Kidney tubule cell (primary cell): Measurements from ENCODE around the gene UBE3A.

Experiments used
- DNase-seq: peaks from one replicate; pipeline ENCODE4 v3.0.0-alpha.2; 2018; ENCODE audit warnings: low spot score

The UBE3A gene

DNA sequence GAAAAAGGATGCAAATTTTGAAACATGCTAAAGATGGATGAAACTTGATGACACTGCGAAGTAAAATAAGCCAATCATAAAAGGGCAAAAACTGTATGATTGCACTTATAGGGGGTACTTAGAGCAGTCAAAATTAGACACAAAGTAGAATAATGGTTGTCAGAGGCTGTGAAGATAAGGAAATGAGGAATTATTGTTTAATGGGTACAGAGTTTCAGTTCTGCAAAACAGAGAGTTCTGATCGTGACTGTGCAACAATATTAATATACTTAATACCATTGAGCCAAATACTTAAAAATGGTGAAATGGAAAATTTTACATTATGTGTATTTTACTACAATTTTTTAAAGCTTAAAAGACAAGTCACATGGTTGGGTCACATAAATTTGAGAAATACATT, 35.1 kb downstream of the UBE3A start:
- no peak for DNase-seq

- DNase-seq, result no peak
Observed at GRCh38 chr15:25402342-25402741, 36.5 kb downstream of the UBE3A start.

DNA sequence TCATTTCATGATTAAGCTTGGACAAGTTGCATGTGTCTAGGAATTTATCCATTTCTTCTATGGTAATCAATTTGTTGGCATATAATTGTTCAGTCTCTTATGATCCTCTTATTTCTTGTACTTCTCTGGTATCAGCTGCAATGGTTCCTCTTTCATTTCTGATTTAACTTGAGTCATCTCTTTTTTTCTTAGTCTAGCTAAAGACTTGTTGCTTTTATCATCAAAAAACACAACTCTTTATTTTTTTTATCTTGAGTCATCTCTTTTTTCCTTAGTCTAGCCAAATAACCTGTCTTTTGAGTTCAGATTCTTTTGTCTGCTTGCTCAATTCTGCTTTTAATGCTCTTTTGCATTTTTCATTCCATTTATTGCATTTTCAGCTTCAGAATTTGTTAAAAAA, 37.3 kb downstream of the UBE3A start:
- DNase-seq, result no peak

GRCh38 chr15:25397100-25397499, 41.7 kb downstream of the UBE3A start:
- no peak for DNase-seq

DNA sequence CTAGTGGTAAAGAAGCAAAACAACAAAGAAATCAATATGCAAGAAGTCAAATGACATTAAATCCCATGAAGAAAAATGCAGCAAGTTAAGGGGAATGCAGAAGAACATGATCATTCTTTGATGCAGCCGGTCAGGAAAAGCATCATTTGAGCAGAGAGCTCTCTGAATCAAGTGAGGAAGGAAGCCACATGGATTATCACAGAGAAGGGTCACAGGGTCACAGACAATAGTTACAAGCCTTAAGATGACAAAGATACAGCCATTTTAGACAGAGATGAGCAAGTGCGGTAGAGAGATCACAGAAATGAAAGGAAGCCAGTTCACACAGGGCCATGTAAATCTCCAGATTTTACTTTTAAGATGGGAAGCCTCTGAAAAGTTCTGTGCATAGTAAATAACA, 43.9 kb downstream of the UBE3A start:
- DNase-seq, result no peak

DNA sequence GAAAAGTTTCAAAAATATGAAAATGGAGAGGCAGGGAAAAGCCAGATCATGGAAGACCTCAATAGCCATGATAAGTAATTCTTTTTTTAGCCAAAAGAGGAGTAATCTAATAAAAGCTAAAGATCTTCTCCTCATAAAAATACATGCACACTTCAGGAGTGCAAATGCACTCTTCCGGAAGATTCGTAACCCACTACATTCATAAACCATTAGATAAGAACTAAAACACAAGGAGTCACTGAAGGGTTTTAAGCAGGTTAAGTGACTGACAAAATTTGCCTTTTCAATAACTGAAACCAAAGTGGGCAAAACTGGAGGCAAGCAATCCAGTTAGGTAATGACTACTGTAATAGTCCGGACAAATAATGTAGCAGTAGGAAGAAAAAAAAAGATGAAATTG, 46.0 kb downstream of the UBE3A start:
- peak; percentile 47 for DNase-seq

DNA sequence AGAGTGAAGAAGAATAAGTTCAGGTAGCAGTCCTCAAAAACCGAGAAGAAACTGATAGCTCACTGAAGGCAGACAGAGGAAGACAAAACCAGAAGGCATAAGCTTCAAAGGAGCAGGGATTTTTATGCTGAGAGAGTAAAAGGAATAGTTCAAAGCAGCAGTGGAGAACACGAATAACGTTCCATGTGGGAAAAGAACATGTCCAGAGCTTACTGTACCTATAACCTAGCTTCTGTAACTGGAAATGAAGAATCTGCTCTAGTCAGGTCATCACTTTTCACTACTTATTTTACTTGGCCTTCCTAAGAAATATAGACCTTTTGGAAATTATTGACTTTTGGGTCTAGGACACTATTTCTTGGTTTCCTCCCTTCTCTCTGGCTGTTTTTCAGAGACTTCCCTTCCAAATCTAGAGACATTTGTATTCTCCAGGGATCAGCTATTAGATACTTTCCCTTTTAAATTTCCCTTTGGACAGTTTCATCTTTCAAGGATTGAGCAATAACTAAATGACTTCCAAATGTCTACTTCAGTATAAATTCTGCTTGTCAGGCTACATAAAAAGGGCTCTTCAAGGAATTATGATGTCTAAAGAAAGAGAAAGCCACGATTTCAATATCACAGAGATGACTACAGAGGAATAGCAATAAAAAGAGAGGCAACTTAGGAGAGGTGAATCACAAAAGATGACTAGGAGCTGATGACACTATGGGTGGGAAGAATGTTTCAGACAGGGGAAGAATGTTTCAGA, 46.7 kb downstream of the UBE3A start:
- peak; percentile 83 for DNase-seq

- DNase-seq, result no peak
Observed at GRCh38 chr15:25385986-25386385, 52.8 kb downstream of the UBE3A start.

DNA sequence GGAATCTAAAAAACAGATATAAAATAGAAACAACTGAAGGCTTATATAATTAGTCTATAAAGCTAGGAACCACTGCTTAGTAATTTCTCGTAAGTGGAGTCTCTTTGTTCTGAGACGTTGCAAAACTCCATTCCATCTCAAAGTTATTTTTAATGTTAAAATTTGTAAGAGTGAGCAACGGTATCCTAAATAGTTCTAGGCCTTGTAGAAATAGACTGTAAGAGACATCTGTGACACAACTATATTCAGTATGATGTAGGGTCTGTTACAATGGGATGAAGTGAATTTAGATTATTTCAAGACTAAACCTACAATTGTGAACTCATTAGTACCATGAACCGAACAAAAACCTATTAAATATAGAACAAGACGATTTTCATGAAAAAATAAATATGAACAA, 57.2 kb downstream of the UBE3A start:
- DNase-seq, result no peak

GRCh38 chr15:25378501-25378901, 60.3 kb downstream of the UBE3A start:
- no peak for DNase-seq

- no peak for DNase-seq
Observed at GRCh38 chr15:25375557-25375956, 63.3 kb downstream of the UBE3A start.

DNA sequence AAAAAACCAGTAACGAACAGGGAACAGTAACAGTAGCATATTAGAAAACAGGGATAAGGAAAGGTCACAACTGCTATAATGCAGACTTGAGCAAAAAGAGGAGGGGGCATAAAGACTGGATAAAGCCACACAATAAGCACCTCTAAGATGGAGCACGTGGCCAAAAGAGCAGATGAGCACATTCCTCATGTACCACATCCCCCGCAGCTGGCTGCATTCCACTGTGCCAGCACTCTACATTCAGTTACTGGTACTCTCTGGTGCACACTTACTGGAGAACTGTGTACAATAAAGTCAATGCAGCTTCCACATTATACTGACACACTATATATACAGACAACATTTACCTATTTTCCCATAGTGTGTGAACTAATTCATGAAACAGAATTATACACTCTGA, 64.7 kb downstream of the UBE3A start:
- peak; percentile 8 for DNase-seq

DNA sequence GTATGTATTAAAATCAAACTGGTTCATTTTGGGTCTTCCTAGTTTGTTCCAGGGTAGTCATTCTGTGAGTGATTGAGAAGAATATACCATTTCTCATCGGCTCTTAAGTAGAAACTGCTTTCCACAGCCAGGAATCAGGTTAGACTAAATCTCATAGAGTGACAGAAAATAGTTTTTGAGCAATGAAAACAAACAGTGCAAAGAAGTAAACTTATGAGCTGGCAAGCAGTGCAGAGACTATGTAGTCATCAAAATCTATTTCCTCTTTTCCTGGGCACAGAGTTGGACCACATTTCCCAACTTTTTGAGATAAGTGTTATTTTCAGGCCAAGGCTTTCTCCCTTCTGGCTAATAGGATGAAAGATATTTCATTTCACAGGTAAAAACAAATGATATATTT, 66.5 kb downstream of the UBE3A start:
- peak; percentile 8 for DNase-seq

- DNase-seq, result peak; percentile 72
Observed at GRCh38 chr15:25368850-25369249, 70.0 kb downstream of the UBE3A start.

DNA sequence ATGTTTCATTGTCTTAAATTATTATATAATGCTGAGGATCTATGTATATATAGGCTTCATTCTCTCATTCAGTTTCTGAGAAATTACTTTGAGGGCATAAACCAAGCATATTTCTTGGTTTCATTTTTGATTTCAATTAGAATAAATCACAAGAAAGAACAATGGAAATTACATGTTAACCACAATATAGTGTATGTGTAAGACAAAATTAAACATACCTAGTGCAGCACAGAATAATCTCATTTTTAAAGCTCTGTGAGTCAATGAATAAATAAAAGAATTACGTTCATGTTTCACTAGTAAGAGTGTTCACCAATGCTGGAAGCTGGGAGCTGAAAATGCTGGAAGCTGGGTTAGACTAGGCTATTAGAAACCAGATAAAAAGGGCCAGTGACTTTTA, 72.8 kb downstream of the UBE3A start:
- no peak for DNase-seq

DNA sequence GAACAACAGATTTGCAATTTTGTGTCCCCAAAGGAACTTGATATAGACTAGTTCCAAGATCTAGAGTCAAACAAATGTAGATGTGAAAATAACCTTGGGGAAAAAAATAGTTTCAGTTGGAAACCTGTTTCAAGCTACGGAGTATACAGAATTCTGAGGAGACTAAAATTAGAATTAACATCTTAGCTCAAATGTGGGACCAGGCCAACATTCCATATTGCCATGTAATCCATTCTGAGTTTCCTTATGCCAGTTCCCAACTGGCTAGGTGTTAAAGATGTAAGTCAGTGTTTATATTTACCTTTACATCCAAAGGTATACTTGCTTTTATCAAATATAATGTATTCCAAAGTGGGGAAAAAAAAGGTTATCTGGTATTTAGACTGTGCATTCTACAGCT, 76.3 kb downstream of the UBE3A start:
- no peak for DNase-seq

GRCh38 chr15:25347707-25348106, 91.1 kb downstream of the UBE3A start:
- no peak for DNase-seq

DNA sequence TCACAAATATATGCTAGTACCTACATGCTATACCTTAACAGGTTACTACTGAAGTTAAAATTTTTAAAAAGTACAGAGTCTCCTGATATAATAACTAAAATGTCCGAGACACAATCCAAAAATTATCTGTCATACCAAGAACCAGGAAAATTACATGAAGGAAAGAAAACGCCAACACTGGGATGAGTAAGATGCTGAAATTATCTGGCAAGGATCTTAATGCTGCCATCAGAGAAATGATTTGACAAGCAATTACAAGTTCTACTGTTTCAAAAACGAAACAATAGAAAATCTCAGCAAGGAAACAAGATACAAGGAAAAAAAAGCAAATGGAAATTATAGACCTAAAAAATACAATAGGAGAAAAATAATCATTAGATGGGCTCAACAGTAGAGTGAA, 92.5 kb downstream of the UBE3A start:
- DNase-seq, result no peak

DNA sequence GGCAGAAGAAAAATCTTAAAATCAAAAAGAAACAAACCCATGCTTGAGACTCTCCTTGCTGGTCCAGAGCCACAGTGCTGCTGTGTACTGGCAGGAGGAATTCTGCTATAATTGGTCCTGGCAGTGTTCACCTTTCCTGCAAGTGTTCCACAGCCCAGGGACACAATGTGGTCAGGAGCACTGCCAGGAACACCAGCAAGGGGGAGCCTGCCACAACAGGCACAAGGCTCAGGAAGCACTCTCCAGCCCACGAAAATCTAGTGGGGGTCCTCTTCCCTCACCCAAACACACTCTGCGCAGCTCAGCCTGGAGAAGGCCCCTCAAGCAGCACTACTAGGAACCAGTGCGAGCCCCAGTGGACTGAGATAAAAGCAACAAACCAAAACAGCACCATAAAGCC, 92.9 kb downstream of the UBE3A start:
- DNase-seq, result peak; percentile 17

GRCh38 chr15:25342629-25343028, 96.2 kb downstream of the UBE3A start:
- DNase-seq, result no peak

GRCh38 chr15:25339431-25339830, 99.4 kb downstream of the UBE3A start:
- DNase-seq, result no peak

DNA sequence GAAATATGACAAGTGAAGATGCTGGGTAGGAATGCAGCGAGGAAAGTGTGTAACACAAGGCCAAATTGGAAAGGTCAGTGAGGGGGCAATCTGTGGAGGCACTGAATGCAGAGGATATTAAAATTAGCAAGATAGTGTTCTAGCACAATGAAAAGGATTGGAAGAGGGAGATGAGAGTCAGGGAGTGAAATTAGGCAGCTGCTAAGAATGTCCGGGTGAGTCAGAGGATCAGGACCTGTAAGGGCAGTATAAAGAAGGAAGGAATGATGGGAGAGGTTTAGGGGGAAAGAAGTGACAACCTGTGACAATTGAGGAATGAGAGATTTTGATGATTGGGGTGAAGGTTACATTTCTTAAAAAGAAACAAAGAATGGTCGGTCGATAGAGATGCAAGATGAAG, 103.5 kb downstream of the UBE3A start:
- peak; percentile 19 for DNase-seq

DNA sequence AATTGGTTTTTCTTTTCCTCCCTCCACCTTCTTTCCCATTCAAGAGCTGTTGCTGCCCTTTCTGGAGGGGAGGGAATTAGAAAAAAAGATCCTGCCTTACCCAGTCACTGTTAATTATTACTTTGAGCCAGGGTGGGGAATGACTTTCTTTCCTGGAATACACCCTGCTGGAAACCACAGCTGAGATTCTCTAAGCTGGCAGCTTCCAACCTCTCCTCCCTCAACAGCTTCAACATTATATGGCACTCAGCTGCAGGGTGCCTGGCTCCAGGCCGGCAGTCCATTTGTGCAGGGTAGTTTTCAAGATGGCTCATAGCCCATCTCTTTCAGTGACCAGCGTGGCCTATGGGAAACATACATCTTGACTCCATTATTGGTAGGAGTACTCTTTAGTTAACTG, 105.8 kb downstream of the UBE3A start:
- DNase-seq, result peak; percentile 69

- no peak for DNase-seq
Observed at GRCh38 chr15:25332306-25332705, 106.5 kb downstream of the UBE3A start.

DNA sequence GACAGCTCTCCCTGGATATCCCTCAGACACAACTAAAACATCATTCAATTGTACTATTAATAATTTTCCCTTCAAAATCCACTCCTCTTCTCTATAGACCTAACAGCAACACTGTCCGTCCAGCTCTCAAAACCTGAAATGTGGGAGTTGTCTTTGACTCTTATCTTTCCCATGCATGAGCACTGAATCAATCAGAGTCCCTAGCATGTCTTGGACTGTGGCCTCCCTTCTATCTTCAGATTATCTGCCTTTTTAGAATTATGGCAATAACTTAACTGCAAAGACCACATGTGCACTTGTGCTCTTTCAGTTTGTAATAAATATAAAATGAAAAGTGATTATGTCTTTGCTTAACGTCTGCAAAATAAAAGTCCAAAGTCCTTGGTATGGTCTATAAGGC, 107.0 kb downstream of the UBE3A start:
- DNase-seq, result no peak
